ENCODE measurements around the gene RTN4R.
"Not testable (repeated sequence)": the region's sequence is repeated elsewhere in the genome, so short reads cannot be mapped to it uniquely, and the experiment has no call there.

Gene RTN4R

GRCh38 chr22:20268279-20269012, at the start of gene RTN4R:
Gene RTN4R, minus strand, starts transcription at chr22:20268318. Its CDS starts 226 bp downstream, at chr22:20268092.
- no peak for DNase-seq

- DNase-seq: not testable (repeated sequence)
Measured at GRCh38 chr22:20317402-20318042, 49.4 kb upstream of the RTN4R start.

- DNase-seq: no peak
Measured at GRCh38 chr22:20316844-20317401, 48.8 kb upstream of the RTN4R start.

- DNase-seq: no peak
Measured at GRCh38 chr22:20316217-20316843, 48.2 kb upstream of the RTN4R start.

GRCh38 chr22:20315337-20316216, 47.5 kb upstream of the RTN4R start:
- no peak for DNase-seq

- not testable (repeated sequence) for DNase-seq
Measured at GRCh38 chr22:20314741-20315336, 46.7 kb upstream of the RTN4R start.

- not testable (repeated sequence) for DNase-seq
Measured at GRCh38 chr22:20314206-20314605, 46.1 kb upstream of the RTN4R start.

GRCh38 chr22:20313306-20314077, 45.4 kb upstream of the RTN4R start:
- DNase-seq: not testable (repeated sequence)

- DNase-seq: no peak
Measured at GRCh38 chr22:20312396-20313191, 44.5 kb upstream of the RTN4R start.

GRCh38 chr22:20311249-20312062, 43.3 kb upstream of the RTN4R start:
- DNase-seq: not testable (repeated sequence)

- not testable (repeated sequence) for DNase-seq
Measured at GRCh38 chr22:20310773-20311172, 42.7 kb upstream of the RTN4R start.

GRCh38 chr22:20310180-20310579, 42.1 kb upstream of the RTN4R start:
- not testable (repeated sequence) for DNase-seq

GRCh38 chr22:20308806-20309650, 40.9 kb upstream of the RTN4R start:
- DNase-seq: not testable (repeated sequence)

- DNase-seq: not testable (repeated sequence)
Measured at GRCh38 chr22:20307448-20308447, 39.6 kb upstream of the RTN4R start.

GRCh38 chr22:20306646-20307447, 38.7 kb upstream of the RTN4R start:
- not testable (repeated sequence) for DNase-seq
